CD4-positive, alpha-beta T cell treated with Interleukin-10 for 1 hour (primary cell): ENCODE results near the gene ZFP91.

Source experiments
- DNase-seq: peaks from one replicate; pipeline ENCODE4 v3.0.0-alpha.2; 2020

The ZFP91 gene

DNA sequence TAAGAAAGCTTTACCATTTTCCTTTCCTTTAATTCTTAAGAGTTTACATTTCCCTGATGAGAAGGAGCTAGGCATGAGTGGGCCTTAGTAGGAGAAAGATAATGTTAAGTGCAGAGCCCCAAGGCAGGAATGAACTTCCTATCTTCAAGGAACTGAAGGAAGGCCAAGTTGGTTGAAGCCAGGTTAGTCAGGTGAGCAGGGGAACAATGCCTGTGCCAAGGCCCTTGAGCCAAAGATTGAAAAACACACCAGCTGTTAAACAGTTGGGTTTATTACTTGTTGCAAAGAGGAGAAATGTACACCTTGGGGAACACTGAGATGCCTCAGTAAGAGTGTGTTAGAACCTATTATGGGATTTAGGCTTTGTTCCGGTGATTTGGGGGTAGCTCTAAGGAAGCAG, 53.6 kb downstream of the ZFP91 start:
- no peak for DNase-seq

DNA sequence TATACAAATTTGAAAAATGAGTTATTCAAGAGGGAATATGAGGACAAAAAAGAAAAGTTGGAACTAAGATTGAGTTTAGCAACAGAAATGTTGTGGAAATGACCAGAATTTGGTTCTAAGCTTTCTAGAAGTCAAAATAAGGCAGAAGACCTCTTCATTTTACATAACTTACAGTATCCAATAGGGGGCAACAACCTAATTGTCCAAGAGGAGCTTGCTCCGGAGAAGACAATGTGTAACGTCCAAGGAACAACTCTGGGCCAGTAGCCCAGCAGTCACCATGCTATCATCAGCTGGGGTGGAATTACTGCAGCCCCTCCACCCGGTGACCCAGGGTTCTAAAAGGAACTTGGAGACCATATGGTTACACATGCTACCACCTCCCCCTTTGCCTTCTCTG, 57.7 kb downstream of the ZFP91 start:
- no peak for DNase-seq

DNA sequence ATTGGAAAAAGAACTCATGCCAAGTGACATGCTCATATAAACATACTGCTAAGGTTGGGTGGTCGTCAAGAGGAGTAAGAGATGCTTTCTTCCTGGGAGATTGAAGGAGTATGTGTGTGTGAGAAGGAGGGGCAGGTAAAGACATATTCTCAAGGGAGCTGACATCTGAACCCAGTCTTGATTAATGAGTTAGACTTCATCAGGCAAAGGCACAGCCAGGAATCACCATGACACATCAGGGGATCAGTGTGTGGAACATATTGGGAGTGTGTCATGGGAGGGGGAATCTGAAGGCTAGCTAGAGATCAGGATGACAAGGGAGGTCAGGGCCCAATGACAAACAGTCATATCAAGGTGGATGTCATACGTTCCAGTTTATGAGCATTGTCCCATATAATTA, 58.5 kb downstream of the ZFP91 start:
- DNase-seq, result no peak

DNA sequence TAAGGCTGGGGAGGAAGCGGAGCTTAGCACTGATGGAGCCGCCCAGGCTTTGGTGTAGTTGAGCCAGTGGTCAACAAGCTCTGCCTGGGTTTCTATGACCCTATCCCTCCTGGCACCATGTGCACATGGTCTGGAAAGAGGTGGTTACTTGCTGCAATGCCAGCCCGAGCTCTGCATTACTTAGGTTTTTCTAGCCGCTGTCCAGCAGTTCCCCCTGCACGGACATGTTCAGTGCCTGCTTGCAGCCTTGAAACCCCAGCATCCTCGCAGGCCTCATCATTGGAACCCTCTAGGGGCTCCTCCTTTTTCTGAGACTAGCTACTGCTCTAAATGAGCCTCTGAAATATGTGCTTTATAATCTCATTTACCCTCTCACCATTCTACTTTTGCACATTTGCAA, 60.2 kb downstream of the ZFP91 start:
- DNase-seq, result no peak

DNA sequence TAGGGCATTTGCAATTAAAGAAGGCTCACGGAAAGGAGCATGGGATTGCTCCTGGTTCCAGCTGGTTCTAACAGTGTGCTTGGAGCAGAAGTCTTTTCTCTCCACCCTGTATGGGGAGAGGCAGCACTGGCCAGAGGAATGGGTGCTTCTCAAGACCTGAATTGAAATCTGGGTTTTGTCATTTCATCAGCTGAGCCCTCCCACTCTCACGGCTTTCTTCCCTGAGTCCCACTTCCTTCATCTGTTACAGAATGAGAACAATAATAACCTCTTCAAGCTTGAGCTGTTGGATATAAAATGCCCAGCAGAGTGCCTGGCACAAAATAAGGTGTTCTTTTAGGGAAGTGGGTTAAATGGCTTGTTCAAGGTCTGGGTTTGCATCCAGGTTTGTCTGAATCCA, 60.8 kb downstream of the ZFP91 start:
- no peak for DNase-seq

DNA sequence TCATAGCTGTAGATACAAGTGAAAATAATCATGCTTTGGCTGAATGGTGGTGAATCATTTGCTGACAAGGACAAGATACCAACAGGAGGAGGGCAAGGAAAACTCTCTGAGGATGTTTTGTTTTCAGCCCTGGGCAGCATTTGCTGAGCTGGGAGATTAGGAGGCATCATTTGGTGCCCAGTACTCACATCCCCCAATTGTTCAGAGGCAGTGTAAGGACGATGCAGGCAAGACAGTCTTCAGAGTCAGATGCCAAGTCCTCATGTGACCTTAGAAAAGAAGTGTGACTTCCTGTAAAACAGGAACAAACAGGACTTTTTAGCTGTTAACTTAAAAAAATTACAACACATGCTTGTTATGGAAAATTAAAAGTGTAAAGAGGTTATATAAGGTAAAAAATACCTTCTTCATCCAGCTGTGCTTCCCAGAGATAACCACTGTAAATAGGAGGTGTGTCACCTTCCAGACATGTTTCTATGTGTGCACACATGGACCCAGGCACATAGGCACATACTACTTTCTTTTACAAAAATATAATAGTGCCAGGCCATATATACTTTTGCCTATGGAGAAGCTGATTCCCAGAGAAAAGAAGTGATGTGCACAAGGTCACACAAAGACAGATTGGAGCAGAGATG, 61.6 kb downstream of the ZFP91 start:
- DNase-seq, result peak; percentile 26

DNA sequence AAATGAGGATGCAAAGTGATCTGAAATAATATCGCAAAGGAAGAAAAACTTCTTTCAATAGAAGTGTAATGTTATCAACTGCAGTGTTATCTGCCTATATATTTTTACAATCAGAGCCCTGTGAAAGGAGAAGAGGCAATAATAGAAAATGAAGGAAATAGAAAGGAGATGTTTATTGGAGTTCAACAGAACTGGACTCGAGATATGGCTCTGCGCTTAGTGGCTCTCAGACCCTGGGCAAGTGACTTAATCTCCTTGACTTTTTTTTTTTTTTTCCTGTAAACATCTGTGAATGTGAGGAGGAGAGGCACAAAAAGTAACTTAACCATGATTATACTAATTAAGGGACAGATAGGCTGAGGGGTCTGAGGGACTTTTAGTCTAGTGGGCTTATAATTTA, 62.5 kb downstream of the ZFP91 start:
- DNase-seq, result no peak

DNA sequence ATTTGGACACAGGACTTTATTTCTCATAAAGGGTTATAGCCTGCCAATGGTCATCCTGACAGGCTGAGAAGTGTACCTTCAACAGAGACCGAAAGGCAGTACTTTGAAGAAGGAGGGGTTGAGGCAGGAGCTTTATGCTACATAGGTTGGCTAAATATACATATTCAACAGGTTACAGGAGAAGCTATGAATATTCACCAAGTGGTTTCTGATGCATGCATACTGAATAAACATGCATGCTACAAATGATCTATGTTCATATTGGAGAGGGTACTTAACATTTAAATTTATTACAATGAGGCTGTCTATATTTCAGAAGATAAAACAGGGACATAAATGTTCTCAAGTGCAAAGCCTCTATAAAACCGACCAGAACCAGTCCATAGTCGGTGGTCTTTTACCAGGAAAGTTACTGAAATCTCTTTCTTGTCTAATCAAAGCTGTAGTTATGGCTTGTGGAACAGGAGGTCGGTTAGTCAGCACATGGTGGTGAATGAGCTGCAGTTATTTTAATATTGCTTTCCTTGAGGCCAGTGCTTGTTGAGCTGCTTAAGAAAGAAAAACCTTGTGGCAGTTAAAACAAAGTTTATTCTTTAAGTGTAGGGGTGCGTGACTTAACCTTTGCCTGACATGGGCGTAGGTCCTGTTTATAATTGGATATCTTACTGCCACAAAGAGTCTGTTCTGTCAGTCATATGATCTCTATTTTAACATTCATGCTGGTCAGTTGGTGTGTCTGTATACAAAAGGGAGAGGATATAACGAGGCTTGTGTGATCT, 63.1 kb downstream of the ZFP91 start:
- DNase-seq, result no peak

DNA sequence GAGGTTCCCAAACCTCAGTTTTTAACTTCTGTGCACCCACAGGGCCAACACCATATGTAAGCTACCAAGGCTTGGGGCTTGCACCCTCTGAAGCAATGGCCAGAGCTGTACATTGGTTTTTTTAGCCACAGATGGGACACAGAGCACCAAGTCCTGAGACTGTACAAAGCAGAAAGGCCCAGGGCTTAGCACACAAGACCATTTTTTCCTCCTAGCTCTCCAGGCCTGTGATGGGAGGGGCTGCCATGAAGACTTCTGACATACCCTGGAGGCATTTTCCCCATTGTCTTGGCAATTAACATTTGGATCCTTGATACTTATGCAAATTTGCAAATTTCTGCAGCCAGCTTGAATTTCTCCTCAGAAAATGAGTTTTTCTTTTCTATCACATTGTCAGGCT, 67.0 kb downstream of the ZFP91 start:
- DNase-seq, result no peak

DNA sequence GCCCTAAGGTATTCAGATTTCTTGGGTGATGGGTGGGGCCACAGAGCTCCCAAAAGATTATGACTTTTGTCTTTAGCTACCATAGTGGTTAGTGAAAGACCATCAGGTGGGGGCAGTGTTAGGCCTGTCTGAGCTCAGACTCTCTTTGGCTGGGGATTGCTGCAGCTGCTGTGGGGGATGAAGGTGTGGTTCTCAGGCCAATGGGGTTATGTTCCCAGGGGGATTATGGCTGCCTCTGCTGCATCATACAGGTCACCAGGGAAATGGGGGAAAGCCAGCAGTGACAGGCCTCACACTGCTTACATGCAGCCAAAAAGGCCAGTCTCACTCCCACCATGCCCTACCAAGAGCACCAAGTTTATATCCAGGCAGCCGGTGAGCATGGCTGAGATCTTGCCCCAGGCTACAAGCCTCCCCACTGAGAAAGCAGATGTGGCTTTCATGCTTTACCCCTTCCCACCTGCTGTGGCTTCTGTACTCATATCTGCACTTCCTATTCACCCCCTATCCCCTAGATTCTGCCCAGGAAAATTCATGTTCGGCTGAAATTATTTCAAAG, 68.4 kb downstream of the ZFP91 start:
- DNase-seq, result no peak

DNA sequence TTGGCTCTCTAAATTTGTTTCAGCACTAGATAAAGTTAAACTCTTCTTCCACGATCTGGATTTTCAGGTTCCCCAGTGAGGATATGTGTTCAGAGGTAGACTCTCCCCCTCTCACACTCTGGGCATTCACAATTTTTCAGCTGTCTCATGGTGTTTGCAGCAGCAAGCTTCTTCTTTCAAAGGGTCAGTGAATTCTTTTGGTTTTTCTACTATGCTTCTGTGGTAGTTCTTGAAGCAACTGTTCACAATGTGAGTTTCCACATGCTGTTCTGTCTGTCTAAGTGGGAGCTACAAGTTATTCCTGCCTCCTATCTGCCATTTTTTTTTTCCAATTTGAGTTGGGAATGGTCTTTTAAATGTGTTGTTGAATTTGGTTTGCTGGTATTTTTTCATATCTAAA, 69.0 kb downstream of the ZFP91 start:
- DNase-seq, result no peak

DNA sequence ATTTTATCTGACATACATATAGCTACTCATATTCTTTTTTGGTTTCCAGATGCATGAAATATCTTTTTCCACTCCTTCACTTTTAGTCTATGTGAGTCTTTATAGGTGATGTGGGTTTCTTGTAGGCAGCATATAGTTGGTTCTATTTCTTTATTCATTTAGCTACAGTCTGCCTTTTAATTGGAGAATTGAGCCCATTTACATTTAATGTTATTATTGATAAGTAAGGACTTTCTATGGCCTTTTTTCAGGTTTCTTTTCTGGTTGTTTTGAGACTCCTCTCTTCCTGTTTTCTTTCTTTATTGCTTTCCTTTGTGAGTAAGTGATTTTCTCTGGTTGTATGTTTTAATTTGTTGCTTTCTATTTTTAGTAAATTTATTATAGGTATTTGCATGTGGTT, 70.8 kb downstream of the ZFP91 start:
- DNase-seq, result no peak

DNA sequence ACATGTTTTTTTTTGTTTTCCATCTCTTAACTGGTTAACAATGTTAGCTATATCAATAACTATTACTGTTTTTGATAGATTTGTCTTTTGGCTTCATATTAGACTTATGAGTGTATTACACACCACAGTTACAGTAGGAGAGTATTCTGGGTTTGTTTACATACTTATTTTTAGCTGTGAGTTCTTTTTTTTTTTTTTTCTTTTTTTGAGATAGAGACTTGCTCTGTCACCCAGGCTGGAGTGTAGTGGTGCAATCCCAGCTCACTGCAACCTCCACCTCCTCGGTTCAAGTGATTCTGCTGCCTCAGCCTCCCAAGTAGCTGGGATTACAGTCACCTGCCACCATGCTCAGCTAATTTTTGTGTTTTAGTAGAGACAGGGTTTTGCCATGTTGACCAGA, 71.6 kb downstream of the ZFP91 start:
- DNase-seq, result no peak

DNA sequence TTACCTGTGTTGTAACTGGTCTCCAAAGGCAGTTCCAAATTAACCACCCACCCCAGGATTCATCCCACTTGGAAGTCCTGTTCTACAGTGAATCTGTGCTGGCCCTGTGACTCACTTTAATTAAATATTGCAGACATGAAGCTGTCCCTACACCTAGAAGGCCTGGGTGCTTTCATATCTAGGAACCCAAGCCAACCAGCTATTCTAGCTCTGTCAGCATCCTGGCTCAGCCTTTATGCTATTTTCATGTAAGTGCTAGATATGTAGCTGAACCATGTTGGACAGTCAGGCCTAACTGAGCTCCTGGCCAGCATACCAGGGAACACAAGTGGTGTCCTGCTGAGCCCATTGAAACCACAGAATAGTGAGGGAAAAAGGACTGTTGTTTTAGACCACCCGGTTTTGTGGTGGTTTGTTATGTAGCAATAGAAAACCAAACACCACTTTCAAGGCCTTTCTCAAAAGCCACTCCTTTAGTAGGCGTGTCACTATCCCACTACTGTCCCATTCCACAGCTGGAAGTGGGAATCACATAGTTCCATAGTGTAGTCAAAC, 73.9 kb downstream of the ZFP91 start:
- no peak for DNase-seq

DNA sequence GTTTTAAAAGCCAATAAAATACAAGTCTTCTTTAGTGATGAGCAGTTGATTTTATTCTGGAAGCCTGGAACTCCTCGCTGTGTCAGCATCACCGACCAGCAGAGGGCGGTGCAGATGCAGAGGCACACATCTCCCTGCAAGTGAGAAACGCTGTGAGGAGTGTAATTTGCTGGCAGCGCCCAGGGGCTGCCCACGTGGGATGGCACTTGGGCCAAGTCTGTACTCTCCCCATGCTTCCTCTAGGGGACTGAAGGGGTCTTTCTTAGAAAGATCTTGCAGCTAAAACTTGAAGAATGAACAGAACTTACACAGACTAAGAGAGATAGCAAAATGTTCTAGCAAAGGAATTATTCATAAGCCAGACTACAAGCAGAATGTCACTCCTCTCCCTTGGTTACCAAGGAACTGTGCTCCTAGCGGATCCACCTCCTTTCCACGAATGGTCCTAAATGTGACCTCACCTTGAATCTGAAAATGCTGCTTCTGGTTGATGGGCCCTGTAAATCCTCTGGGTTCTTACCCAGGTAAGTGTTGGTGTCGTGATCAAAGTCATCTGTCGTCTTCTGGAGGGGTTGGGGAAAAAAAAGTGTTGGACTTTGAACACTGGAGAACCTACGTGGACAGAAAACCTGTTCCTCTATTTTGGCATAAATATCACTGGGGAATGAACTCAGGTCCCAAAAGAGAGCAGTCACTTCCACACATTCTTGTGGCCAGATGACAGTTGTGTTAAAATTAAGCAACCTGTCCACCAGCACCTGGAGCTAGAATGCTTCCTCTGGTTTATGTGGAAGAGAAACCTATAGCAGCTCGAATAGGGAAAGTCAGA, 75.4 kb downstream of the ZFP91 start:
- DNase-seq, result peak; percentile 72

DNA sequence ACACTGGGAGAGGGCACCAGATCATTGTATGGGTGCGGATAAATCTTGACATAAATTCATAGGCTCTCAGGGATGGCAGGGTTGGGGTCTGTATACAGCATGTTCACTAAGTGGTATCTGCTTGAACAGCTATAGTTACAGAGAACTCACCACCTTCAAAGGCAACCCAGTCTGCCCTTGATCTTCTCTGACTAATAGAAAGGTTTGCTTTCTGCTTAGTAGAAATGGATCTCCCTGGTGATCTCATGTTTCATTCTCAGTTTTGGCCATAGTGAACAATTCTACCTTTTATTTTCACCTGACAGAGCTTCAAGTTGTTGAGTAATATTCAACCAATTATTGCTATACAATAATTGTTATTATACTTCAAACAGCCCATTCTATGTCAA, 76.0 kb downstream of the ZFP91 start:
- DNase-seq, result no peak

DNA sequence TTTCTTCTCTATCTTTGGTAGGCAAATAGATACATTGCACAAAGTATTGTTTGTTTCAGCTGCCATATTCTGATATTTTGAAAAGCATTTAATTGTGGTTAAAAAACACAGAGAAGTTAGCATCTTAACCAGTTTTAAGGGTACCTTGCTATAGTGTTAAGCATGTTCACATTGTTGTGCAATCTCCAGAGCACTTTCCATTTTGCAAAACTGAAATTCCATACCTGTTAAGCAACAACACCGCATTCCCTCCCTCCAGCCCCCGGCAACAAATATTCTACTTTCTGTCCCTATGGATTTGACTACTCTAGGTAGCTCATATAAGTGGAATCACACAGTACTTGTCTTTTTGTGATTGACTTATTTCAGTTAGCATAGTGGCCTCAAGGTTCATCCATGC, 77.5 kb downstream of the ZFP91 start:
- DNase-seq, result no peak

DNA sequence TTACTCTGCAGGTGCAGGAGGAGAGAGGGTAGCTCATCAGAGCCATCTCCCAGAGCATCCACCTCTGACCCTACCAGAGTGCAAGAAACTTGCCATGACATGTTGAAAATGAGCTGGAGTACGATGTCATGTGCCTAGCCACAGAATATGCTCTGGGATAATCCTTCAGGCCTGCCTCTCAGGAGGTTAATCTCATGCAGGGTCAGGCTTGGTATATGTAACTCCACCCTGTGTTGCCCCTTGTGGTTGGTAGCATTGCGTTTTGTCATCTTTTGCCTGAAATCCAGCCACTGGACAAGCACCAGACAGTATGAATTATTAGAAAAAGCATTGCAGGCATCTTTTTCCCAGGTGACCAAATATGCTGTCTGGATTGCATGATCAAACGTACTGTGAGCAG, 79.8 kb downstream of the ZFP91 start:
- DNase-seq, result no peak

DNA sequence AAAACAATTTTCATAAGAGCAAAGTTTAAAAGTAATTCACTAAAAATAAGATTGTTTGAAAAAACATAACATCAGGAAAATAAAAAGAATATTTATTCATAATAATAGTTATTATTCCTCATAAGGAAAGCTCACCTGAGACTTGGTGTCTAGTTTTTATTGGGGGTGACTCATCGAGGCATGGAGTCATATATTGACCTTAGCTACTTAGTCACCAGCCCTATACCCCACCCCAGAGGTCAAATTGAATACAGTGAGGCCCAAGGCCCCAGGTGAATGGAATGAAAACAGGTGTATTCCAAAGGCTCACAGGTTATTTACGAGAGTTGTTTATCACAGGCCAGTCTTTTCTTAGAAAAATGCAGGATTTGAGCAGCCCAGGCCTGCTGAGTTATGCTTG, 80.5 kb downstream of the ZFP91 start:
- no peak for DNase-seq

DNA sequence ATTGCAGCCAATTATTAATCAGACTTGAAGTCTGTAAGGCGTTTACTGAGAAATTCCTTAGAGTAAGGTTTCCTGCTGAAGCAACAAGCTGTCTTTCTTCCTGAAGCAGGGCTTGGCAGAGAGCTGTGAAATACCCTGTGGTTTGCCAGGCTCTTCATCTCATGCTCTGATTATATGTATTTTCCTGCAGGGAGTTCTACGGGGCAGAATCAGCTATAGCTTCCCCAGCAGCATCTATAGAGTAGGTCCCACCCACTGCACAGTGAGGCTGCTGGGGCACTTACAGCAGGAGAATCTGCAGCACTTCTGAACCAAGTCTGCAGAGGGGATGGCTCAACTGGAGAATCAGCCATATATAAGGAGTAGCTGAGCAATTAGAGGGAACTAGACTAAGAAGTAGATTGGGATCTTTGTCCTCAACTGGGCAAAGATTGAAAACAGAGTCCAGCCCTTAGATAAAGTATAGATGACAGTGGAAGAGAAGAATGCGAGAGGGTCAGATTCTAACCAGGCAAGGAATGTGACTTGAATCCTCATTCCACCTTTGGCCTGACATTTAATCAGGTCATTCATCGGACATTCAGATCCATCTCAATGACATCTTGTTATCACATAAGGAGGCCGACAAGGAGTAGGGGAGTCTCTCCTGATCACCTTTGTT, 81.2 kb downstream of the ZFP91 start:
- no peak for DNase-seq
